Type B pancreatic cell (in vitro differentiated cells): ENCODE data around the gene GAN. TPM values are rescaled to one million over a fixed set of nuclear protein-coding genes. Genes with fewer than 3 reads are reported as not detected.

Experiments
- DNase-seq: peaks from one replicate; pipeline ENCODE4 v3.0.0; 2021; ENCODE audit warnings: mixed read lengths; ENCODE audit not compliant: unreplicated experiment; ENCODE audit errors: extremely low spot score
- H3K27ac Mint-ChIP-seq: 2 replicates; pipeline ENCODE4 v1.8.0; 2021; ENCODE audit warnings: mild to moderate bottlenecking, mixed read lengths
- H3K27me3 Mint-ChIP-seq: 2 replicates; pipeline ENCODE4 v1.8.0; 2021; ENCODE audit warnings: mixed read lengths
- H3K36me3 Mint-ChIP-seq: 2 replicates; pipeline ENCODE4 v1.8.0; 2021; ENCODE audit warnings: mixed read lengths
- H3K4me1 Mint-ChIP-seq: one replicate; pipeline ENCODE4 v1.8.0; 2021; ENCODE audit warnings: mixed read lengths; ENCODE audit not compliant: unreplicated experiment
- H3K4me3 Mint-ChIP-seq: 2 replicates; pipeline ENCODE4 v1.8.0; 2021; ENCODE audit warnings: mild to moderate bottlenecking, mixed read lengths
- H3K9me3 Mint-ChIP-seq: 2 replicates; pipeline ENCODE4 v1.8.0; 2021; ENCODE audit warnings: mixed read lengths
- total RNA-seq: library from RNA; stranded (reverse); gene quantifications from 2 replicates; pipeline ENCODE4 v1.2.1, GENCODE V29; 2021; ENCODE audit warnings: low replicate concordance
- TF ChIP-seq, protein P1 (sequence below): fragments of 200-600 bp; sonication (generic); conservative IDR thresholded peaks from 2 replicates; pipeline ENCODE4 v1.5.0; 2021; ENCODE audit warnings: antibody characterized with exemption, mild to moderate bottlenecking

The GAN gene
- total RNA-seq, 1 donor from 2014 or later: 14.8 TPM

DNA sequence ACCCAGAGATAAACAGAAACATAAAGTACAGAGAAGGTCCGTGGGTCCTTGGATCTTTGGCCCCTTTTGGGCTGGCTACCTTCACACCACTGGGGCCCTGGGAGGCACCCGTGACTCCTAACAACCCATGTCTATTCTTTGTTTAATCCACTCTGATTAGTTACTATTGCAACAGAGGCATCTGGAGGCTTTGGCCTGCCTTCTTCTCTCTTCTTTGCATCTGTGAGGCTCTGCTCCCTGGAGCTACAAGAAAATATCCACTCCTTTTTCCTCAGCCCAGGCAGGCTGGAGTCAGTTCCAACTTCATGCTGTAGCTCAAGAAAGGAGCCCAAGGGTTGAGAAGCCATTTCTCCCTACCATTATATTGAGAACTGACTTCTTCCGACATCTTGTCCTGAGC, 120.3 kb downstream of the GAN start:
- Mint-ChIP-seq H3K27ac (no peak overlapping the region), H3K27me3 (peaks cover 19% of the 10 kb centered on the region), H3K9me3 (no peaks in the 10 kb centered on the region), H3K36me3 (no peaks in the 10 kb centered on the region), H3K4me1 (peaks cover 19% of the 10 kb centered on the region), H3K4me3 (no peak overlapping the region)
- TF ChIP-seq, protein P1, sequence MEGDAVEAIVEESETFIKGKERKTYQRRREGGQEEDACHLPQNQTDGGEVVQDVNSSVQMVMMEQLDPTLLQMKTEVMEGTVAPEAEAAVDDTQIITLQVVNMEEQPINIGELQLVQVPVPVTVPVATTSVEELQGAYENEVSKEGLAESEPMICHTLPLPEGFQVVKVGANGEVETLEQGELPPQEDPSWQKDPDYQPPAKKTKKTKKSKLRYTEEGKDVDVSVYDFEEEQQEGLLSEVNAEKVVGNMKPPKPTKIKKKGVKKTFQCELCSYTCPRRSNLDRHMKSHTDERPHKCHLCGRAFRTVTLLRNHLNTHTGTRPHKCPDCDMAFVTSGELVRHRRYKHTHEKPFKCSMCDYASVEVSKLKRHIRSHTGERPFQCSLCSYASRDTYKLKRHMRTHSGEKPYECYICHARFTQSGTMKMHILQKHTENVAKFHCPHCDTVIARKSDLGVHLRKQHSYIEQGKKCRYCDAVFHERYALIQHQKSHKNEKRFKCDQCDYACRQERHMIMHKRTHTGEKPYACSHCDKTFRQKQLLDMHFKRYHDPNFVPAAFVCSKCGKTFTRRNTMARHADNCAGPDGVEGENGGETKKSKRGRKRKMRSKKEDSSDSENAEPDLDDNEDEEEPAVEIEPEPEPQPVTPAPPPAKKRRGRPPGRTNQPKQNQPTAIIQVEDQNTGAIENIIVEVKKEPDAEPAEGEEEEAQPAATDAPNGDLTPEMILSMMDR: no peak
- DNase-seq: no peak

DNA sequence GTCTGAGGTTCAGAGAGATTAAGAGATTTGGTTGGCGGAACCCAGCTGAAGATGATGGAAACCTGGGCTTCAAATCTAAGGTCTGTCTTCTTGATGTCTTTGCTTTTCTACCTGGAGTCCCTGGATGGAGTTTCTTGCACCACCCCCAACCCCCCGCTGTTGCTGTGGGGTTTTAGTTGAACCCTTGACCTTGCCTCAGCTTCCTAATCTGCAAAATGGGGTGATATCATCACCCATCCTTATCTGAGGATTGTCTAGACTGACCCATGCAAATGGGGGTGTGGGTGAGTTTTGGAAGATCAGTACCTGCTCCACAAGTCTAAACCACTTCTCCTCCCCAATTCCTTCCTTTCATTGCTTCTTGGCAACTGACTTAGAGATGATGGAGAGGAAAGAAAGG, 120.8 kb downstream of the GAN start:
- peaks cover 19% of the 10 kb centered on the region for H3K4me1 Mint-ChIP-seq
- H3K36me3 Mint-ChIP-seq: no peaks in the 10 kb centered on the region
- H3K9me3 Mint-ChIP-seq: no peaks in the 10 kb centered on the region

DNA sequence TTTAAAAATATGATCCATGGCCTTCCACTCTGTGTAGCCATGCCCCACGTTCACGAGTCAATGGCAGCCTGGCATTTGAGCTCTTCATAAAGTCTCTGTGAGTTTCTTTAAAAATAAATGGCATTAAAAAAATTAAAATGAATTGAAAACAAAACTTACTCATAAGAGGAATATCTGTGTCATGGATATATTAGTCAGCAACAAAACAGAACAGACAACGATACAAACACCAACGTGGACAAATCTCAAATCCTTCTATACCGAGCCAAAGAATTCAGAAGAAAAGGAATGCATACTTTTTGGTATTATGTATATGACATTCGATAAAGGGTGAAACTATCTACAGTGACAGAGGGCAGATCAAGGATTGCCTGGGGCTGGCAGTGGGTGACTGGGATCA, 121.6 kb downstream of the GAN start:
- H3K27ac Mint-ChIP-seq: no peak overlapping the region
- no peaks in the 10 kb centered on the region for H3K9me3 Mint-ChIP-seq
- H3K36me3 Mint-ChIP-seq: no peaks in the 10 kb centered on the region
- peaks cover 23% of the 10 kb centered on the region for H3K27me3 Mint-ChIP-seq
- TF ChIP-seq, protein P1: no peak
- H3K4me3 Mint-ChIP-seq: no peak overlapping the region
- peaks cover 21% of the 10 kb centered on the region for H3K4me1 Mint-ChIP-seq
- DNase-seq: no peak

More for the DNA sequence above, 120.8 kb downstream of the GAN start:
- peaks cover 19% of the 10 kb centered on the region for H3K27me3 Mint-ChIP-seq
- DNase-seq: no peak
- TF ChIP-seq, protein P1: no peak
- H3K27ac Mint-ChIP-seq: no peak overlapping the region
- no peak overlapping the region for H3K4me3 Mint-ChIP-seq

DNA sequence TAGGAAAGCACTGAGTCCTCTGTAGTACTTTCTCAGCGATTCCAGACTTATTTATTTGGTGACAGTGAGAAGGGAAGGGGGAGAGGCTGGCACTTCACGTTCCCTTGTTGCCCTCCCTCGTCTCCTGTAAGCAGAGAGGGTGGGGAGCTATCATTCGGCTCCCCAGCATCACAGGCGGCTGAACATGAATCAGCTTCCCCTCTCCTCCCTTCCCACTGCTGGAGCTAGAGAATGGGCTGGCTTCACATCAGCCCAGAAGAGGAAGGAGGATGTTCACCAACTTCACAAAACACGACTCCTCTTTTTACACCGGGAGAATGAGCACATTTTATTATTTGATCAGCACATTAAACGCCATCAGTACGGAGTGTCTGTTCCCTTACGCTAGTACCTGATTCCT, 123.1 kb downstream of the GAN start:
- peaks cover 26% of the 10 kb centered on the region for H3K27me3 Mint-ChIP-seq
- H3K27ac Mint-ChIP-seq: no peak overlapping the region
- H3K4me1 Mint-ChIP-seq: peaks cover 13% of the 10 kb centered on the region
- H3K4me3 Mint-ChIP-seq: no peak overlapping the region
- H3K36me3 Mint-ChIP-seq: no peaks in the 10 kb centered on the region
- TF ChIP-seq, protein P1: no peak
- H3K9me3 Mint-ChIP-seq: no peaks in the 10 kb centered on the region
- DNase-seq: no peak

Other genes with a start within 250 kb of the GAN start
- gene C16orf46, start 237.7 kb upstream of the GAN start, total RNA-seq: 4.4 and 5.1 TPM in 2 replicates
- gene GCSH, start 218.6 kb upstream of the GAN start, total RNA-seq: 39.6 and 50.8 TPM in 2 replicates
- 2.0 and 3.0 TPM in 2 replicates for gene BCO1, start 76.3 kb upstream of the GAN start, total RNA-seq
- gene CMIP, start 129.8 kb downstream of the GAN start, total RNA-seq: 46.6 and 51.4 TPM in 2 replicates